Activated gamma-delta T cell treated with Interleukin-2 at 50 U/mL for 16 hours (primary cell): ENCODE results near the gene SLC2A11.
"Not testable (repeated sequence)": the region's sequence is repeated elsewhere in the genome, so short reads cannot be mapped to it uniquely, and the experiment has no call there.

Experiments
- DNase-seq: peaks from one replicate; pipeline ENCODE4 v3.0.0-alpha.2; 2020

The SLC2A11 gene

DNA sequence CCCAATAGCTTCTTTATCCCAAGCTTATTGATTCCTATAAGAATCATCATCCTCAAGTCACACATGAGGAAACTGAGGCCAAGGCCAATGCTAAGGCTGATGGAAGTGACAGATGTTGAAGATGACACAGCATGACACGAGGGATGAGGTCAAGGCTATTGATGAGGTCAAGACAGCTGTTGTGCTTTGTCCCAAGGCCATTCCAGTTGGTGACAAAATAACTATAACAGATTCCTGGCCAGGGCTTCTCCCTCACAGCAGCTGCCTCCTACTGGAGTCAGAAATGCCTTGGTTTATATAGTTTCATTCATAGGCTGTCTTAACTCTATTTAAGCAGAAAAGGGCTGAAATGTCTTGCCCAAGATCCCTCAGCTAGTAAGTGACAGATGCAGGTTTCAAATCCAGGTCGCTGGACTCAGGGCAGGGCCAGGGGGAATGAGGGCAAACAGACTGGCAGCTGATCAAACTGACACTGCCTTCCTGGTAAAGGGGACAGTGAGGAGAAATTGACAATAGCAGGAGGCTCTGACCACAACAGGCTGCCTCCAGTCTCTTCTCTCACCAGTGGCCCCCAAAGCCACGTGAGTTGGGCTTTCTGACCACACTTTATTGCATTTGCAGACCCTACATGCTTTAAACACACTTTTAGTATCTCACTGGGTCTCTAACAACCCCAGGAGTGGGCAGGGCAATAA is 53.0 kb downstream of the SLC2A11 start:
- DNase-seq = no peak

- no peak for DNase-seq
These were observed 53.8 kb downstream of the SLC2A11 start for GRCh38 chr22:23911318-23911980.

DNA sequence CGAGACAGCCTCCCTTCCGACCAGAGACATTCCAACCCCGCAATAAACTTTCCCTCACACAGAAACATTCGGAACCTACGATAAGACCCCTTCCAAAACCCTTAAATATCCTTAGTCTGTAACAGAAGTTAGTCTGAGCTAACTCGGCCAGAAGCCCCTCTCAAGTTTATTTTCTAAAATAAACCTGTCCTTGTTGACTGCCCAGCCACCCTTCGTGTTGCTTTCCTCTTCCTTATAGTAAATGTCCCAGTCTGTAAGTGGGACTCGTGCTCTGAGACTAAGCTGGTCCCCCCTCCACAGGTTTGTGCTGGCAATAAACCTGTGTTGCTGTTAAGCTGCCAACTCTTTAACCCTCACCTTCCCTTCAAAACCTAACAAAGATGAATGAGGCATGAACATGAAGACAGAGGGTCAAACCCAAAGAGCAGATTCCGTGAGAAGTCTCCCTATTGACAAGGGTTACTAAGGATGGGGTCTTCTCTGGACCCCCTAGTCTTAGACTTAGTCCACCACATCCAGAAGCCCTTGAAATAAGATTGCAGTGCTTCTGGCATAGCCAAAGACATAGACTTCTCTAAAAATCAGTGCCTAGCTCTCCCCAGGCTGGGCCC is 54.7 kb downstream of the SLC2A11 start:
- DNase-seq = no peak

- DNase-seq = no peak
These were observed 55.6 kb downstream of the SLC2A11 start for GRCh38 chr22:23913306-23913660.

GRCh38 chr22:23913661-23914353 is 56.1 kb downstream of the SLC2A11 start:
- peak; percentile 99 for DNase-seq

GRCh38 chr22:23915290-23915689 is 57.6 kb downstream of the SLC2A11 start:
- DNase-seq = no peak

DNA sequence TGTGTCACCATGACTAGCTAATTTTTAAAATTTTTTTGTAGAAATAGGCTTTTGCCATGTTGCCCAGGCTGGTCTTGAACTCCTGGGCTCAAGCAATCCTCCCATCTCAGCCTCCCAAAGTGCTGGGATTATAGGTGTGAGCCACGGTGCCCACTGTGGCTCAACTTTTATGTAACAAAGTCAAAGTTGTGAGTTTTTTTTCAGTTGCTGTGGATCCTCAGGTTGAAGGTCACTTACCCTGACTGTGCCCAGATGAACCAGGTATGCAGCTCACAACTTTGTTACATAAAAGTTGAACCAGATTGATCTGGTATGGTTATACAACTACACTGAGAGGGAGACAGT is 62.6 kb downstream of the SLC2A11 start:
- DNase-seq = not testable (repeated sequence)

DNA sequence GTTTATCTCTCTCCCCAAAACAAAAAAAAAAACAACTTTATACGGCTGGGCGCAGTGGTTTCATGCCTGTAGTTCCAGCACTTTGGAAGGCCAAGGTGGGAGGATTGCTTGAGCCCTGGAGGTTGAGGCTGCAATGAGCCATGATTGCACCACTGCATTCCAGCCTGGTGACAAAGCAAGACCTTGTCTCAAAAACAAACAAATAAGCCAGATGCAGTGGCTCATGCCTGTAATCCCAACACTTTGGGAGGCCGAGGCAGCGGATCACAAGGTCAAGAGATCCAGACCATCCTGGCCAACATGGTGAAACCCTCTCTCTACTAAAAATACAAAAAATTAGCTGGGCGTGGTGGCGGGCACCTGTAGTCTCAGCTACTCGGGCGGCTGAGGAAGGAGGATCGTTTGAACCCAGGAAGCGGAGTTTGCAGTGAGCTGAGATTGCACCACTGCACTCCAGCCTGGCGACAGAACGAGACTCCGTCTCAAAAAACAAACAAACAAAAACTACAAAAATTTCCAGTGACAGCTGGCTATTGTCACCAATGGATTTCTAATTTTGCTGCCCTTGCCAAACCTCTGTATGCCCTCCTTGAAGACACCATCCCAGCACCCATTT is 64.0 kb downstream of the SLC2A11 start:
- DNase-seq = not testable (repeated sequence)

DNA sequence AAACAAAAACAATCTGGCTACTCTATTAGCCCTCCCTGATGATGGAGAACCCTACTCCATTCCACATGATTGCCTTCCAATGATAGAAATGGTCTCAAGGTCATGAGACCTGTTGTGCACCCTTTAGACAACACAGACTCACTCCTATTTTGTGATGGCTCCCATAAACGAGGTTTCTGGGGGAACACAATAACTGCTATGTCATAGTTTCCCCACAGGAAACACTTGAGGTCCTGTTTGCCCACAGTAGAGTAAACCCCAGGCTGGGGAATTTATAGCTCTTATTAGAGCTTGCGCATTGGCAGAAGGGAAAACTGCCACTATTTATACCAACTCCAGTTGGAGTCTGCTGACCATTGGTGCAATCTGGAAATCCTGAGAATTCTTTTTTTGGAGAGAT is 65.2 kb downstream of the SLC2A11 start:
- DNase-seq = no peak

DNA sequence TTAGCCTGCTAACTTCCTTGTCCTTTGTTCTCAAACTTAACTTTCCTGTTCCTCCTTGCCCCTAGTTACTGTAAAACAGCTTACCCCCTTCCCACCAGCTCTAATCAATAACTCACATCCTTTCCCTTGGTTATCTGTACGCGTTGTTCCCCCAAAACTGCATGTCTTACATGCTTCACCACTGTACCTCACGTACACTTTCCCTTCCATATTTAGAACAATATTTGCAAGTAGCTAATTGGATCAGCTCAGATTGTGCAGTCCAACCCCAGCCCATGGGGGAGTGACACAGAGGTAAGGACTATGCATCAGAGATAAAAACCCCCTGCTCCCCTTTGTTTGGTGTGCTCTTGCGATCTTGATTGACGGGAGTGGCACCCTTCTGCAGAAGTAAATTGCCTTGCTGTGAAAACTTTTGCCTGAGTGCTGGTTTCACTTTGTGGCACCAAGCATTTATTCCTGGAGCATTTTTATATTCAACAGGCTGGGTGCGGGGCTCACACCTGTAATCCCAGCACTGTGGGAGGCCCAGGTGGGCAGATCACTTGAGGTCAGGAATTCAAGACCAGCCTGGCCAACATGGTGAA is 67.4 kb downstream of the SLC2A11 start:
- DNase-seq = no peak

GRCh38 chr22:23926561-23926960 is 68.9 kb downstream of the SLC2A11 start:
- no peak for DNase-seq
